IMR-90 (cell line): ENCODE data around the gene MSH3. TPM values are rescaled to one million over a fixed set of nuclear protein-coding genes. Genes with fewer than 3 reads are reported as not detected.

Source experiments
- ATAC-seq: fragments of 200-7000 bp; cut with Tn5 transposase; 2 replicates; pipeline ENCODE4 v1.9.1; 2020; ENCODE audit warnings: low read depth, mild to moderate bottlenecking, moderate library complexity
- BruUV-seq: library from RNA; stranded (reverse); fragments of 400-500 nt; replicated peaks from 2 replicates; lab custom pipeline; 2021; lab: Mats Ljungman, UMichigan
- CTCF ChIA-PET: fragments of 300-600 bp; formaldehyde crosslinking; extraction: SDS; loops from one replicate; lab custom pipeline; 2021; ENCODE audit warnings: antibody characterized with exemption; lab: Yijun Ruan, JAX
- POLR2A ChIA-PET: fragments of 300-600 bp; sonication (Branson Sonifier 250); formaldehyde crosslinking; loops from one replicate; lab custom pipeline; 2022; ENCODE audit warnings: antibody characterized with exemption; ENCODE audit not compliant: unreplicated experiment; lab: Charles Lee
- DNase-seq: peaks from one replicate; pipeline ENCODE4 v3.0.0; 2013
- H2AFZ ChIP-seq: replicated peaks from 2 replicates; pipeline ENCODE3; 2013; ENCODE audit warnings: low read length, mild to moderate bottlenecking; ENCODE audit not compliant: poor library complexity
- H2AK5ac ChIP-seq: 2 replicates; pipeline ENCODE4 v1.6.1; 2013; ENCODE audit warnings: low read depth, low read length, inconsistent platforms
- H2AK9ac ChIP-seq: replicated peaks from 2 replicates; pipeline ENCODE3; 2013; ENCODE audit warnings: mild to moderate bottlenecking, low read depth, low read length, moderate library complexity; ENCODE audit not compliant: poor library complexity
- H2BK120ac ChIP-seq: 2 replicates; pipeline ENCODE4 v1.6.1; 2013; ENCODE audit warnings: low read depth, low read length, inconsistent platforms
- H2BK15ac ChIP-seq: 3 replicates; pipeline ENCODE4 v1.6.1; 2013; ENCODE audit warnings: low read depth, low read length, inconsistent platforms
- H2BK20ac ChIP-seq: 2 replicates; pipeline ENCODE4 v1.6.1; 2013; ENCODE audit warnings: low read depth, mild to moderate bottlenecking, inconsistent platforms, low read length, moderate library complexity
- H2BK5ac ChIP-seq: 2 replicates; pipeline ENCODE4 v1.6.1; 2013; ENCODE audit warnings: mild to moderate bottlenecking, low read depth, low read length, inconsistent platforms; ENCODE audit not compliant: poor library complexity, severe bottlenecking
- H3K14ac ChIP-seq: replicated peaks from 2 replicates; pipeline ENCODE4 v1.6.1; 2013; ENCODE audit warnings: low read depth, low read length, inconsistent platforms
- H3K18ac ChIP-seq: 2 replicates; pipeline ENCODE4 v1.6.1; 2013; ENCODE audit warnings: low read depth, low read length, control low read depth
- H3K23ac ChIP-seq: 2 replicates; pipeline ENCODE4 v1.6.1; 2013; ENCODE audit warnings: low read depth, low read length, inconsistent platforms
- H3K27ac ChIP-seq: 2 replicates; pipeline ENCODE4 v1.5.1; 2013; ENCODE audit warnings: mild to moderate bottlenecking, control low read depth, low read length; ENCODE audit not compliant: insufficient read depth
- H3K27me3 ChIP-seq: 2 replicates; pipeline ENCODE4 v1.6.1; 2013; ENCODE audit warnings: low read length; ENCODE audit not compliant: control insufficient read depth, insufficient read depth
- H3K36me3 ChIP-seq: 2 replicates; pipeline ENCODE4 v1.6.1; 2013; ENCODE audit warnings: low read length, mixed read lengths; ENCODE audit not compliant: control insufficient read depth, insufficient read depth
- H3K4ac ChIP-seq: 2 replicates; pipeline ENCODE4 v1.6.1; 2013; ENCODE audit warnings: low read depth, low read length, inconsistent platforms
- H3K4me1 ChIP-seq: 2 replicates; pipeline ENCODE4 v1.6.1; 2013; ENCODE audit warnings: low read length, mixed read lengths; ENCODE audit not compliant: control insufficient read depth, insufficient read depth
- H3K4me2 ChIP-seq: 2 replicates; pipeline ENCODE4 v1.6.1; 2013; ENCODE audit warnings: low read depth, mild to moderate bottlenecking, control low read depth, low read length, moderate library complexity
- H3K4me3 ChIP-seq: 2 replicates; pipeline ENCODE4 v1.5.1; 2013; ENCODE audit warnings: low read depth, mild to moderate bottlenecking, control low read depth, low read length, moderate library complexity; ENCODE audit not compliant: insufficient read depth
- H3K56ac ChIP-seq: 2 replicates; pipeline ENCODE4 v1.6.1; 2013; ENCODE audit warnings: low read length, inconsistent platforms; ENCODE audit not compliant: insufficient read depth; ENCODE audit errors: extremely low read depth
- H3K79me1 ChIP-seq, 2 experiments: 2 replicates each; pipeline ENCODE4 v1.6.1; 2013; ENCODE audit warnings: low read length in 2 of 2, inconsistent platforms in 1 of 2, low read depth in 1 of 2
- H3K9ac ChIP-seq: 2 replicates; pipeline ENCODE4 v1.6.1; 2013; ENCODE audit warnings: low read depth, low read length, control low read depth
- H3K9me1 ChIP-seq: 2 replicates; pipeline ENCODE4 v1.6.1; 2013; ENCODE audit warnings: low read length, inconsistent platforms; ENCODE audit not compliant: insufficient read depth
- H3K9me3 ChIP-seq: 2 replicates; pipeline ENCODE4 v1.6.1; 2013; ENCODE audit warnings: low read length; ENCODE audit not compliant: control insufficient read depth, insufficient read depth
- H4K20me1 ChIP-seq: 2 replicates; pipeline ENCODE4 v1.6.1; 2013; ENCODE audit warnings: low read length, inconsistent platforms; ENCODE audit not compliant: insufficient read depth
- H4K5ac ChIP-seq: 2 replicates; pipeline ENCODE4 v1.6.1; 2013; ENCODE audit warnings: mild to moderate bottlenecking, low read depth, low read length, control low read depth
- H4K8ac ChIP-seq, 2 experiments: 2 replicates each; pipeline ENCODE4 v1.6.1; 2013; ENCODE audit warnings: low read depth in 2 of 2, low read length in 2 of 2, control low read depth in 1 of 2, inconsistent platforms in 1 of 2
- H4K91ac ChIP-seq: 2 replicates; pipeline ENCODE4 v1.6.1; 2013; ENCODE audit warnings: low read depth, low read length, inconsistent platforms; ENCODE audit not compliant: insufficient read depth
- BHLHE40 ChIP-seq: fragments of 150-350 bp; IDR thresholded peaks from 2 replicates; pipeline ENCODE4 v1.6.1; 2016; ENCODE audit warnings: mild to moderate bottlenecking, low read depth, low read length
- FOS ChIP-seq: fragments of 150-350 bp; IDR thresholded peaks from 2 replicates; pipeline ENCODE4 v1.6.1; 2016; ENCODE audit warnings: low read depth, low read length
- MAFK ChIP-seq: IDR thresholded peaks from 2 replicates; pipeline ENCODE4 v1.6.1; 2012; ENCODE audit warnings: low read depth, low read length, improper control_type of control experiment
- MAZ ChIP-seq: IDR thresholded peaks from 2 replicates; pipeline ENCODE4 v1.6.1; 2012; ENCODE audit warnings: low read depth, mild to moderate bottlenecking, low read length, improper control_type of control experiment, moderate library complexity, borderline replicate concordance
- NFE2L2 ChIP-seq: fragments of 150-350 bp; IDR thresholded peaks from 2 replicates; pipeline ENCODE4 v1.6.1; 2016; ENCODE audit warnings: low read depth, mild to moderate bottlenecking, low read length
- RAD21 ChIP-seq: IDR thresholded peaks from 2 replicates; pipeline ENCODE4 v1.6.1; 2012; ENCODE audit warnings: low read length, improper control_type of control experiment
- RCOR1 ChIP-seq: IDR thresholded peaks from 2 replicates; pipeline ENCODE4 v1.6.1; 2012; ENCODE audit warnings: mild to moderate bottlenecking, low read length, improper control_type of control experiment; ENCODE audit not compliant: insufficient replicate concordance
- RFX5 ChIP-seq: IDR thresholded peaks from 2 replicates; pipeline ENCODE4 v1.8.0; 2012; ENCODE audit warnings: low read depth, mild to moderate bottlenecking, low read length, moderate library complexity
- SMC3 ChIP-seq: fragments of 150-350 bp; IDR thresholded peaks from 2 replicates; pipeline ENCODE4 v1.6.1; 2016; ENCODE audit warnings: low read depth, mild to moderate bottlenecking, antibody characterized with exemption, low read length, moderate library complexity
- WGBS, 2 experiments: methylation state at CpG; one replicate each; pipeline versions ENCODE4 v1.1.5 to v1.1.7; 2013; ENCODE audit warnings: missing lambda C conversion rate in 2 of 2; ENCODE audit not compliant: insufficient read length in 1 of 2; ENCODE audit errors: extremely low coverage in 2 of 2; 5-methylcytosine and 5-hydroxymethylcytosine counted together
- dilution Hi-C: fragments of 300-500 bp; cut with HindIII; formaldehyde crosslinking; loops from one replicate; pipeline ENCODE4 v1.14.3; 2018; ENCODE audit warnings: low sequenced_read_pairs; ENCODE audit not compliant: unreplicated experiment
- in situ Hi-C: fragments of 300-500 bp; cut with MboI; formaldehyde crosslinking; loops from 3 replicates; pipeline ENCODE4 v1.14.3; 2019; ENCODE audit warnings: low sequenced_read_pairs, inconsistent platforms, mixed read lengths
- intact Hi-C: fragments of 100-400 bp; cut with micrococcal nuclease; formaldehyde crosslinking; loops from 2 replicates; pipeline ENCODE4 v1.10.0; 2022
- polyA plus RNA-seq, 3 experiments: library from polyadenylated mRNA; depleted of rRNA; stranded (reverse); fragments of >200 nt; gene quantifications; 2 replicates each; pipeline ENCODE4 v1.2.3, GENCODE V29; 2012; ENCODE audit warnings: low replicate concordance in 1 of 3
- total RNA-seq: library from RNA; depleted of rRNA; stranded (reverse); fragments of >200 nt; gene quantifications from 2 replicates; pipeline ENCODE4 v1.2.3, GENCODE V29; 2012
- TF ChIP-seq, protein P1 (sequence below): fragments of 150-350 bp; IDR thresholded peaks from 2 replicates; pipeline ENCODE4 v1.6.1; 2017; ENCODE audit warnings: mild to moderate bottlenecking, antibody characterized with exemption, low read length, low read depth
- TF ChIP-seq, protein P2 (sequence below): conservative IDR thresholded peaks from 2 replicates; pipeline ENCODE4 v1.5.1; 2012; ENCODE audit warnings: mild to moderate bottlenecking, low read depth, low read length, improper control_type of control experiment

Gene MSH3
- total and polyA plus RNA-seq, 2 of the 4 experiments (the other 2 are of a cell fraction), result 4.6 to 13.3 TPM

DNA sequence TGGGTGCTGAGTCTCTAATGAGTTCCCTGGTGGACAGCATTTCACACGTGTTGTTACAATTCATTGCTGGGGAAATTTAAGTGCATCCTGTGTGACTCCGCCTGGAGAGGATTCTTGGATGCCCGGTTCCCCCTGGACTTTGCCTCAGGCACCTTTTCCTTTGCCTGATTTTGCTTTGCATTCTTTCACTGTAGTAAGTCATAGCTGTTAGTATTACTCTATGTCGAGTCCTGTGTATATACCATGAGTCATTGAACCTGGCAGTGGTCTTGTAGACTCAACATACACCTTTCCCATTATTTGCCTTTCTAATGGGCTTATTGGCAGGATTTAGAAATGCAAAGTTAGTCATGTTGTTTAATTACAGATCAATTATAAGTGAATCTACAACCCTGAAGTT lies 82.3 kb downstream of the MSH3 start:
- H3K9me1 ChIP-seq, result 0 out of 2 replicates have a peak, but pooled peaks cover 4% of the 10 kb centered on the region
- POLR2A ChIA-PET, result no interaction called here
- H3K4me1 ChIP-seq, result peaks cover 3% of the 10 kb centered on the region; the same call in 1 of the 2 replicates
- H3K4me3 ChIP-seq, result no peak overlapping the region
- no peak overlapping the region for H2AK9ac ChIP-seq
- BruUV-seq, result no TSS peak
- H3K18ac ChIP-seq, result no peak overlapping the region
- no peak overlapping the region for H2BK20ac ChIP-seq
- peak overlapping the region; percentile 3; the same call in 1 of the 2 replicates for H3K14ac ChIP-seq
- intact Hi-C loops (no loop called here), dilution Hi-C loops (no loop called here), in situ Hi-C loops (no loop called here)
- H3K9ac ChIP-seq, result no peak overlapping the region
- H3K79me1 ChIP-seq, result 0 out of 4 replicates have a peak, but pooled peaks cover 0 to 2% of the 10 kb centered on the region in 2 experiments
- no peaks in the 10 kb centered on the region for H3K27me3 ChIP-seq
- H3K36me3 ChIP-seq, result no peaks in the 10 kb centered on the region
- H3K4me2 ChIP-seq, result no peak overlapping the region
- H3K4ac ChIP-seq, result no peak overlapping the region
- DNase-seq, result peak; percentile 55
- H4K91ac ChIP-seq, result no peak overlapping the region
- H2AFZ ChIP-seq, result no peak overlapping the region
- H2BK15ac ChIP-seq, result no peak overlapping the region
- H4K20me1 ChIP-seq, result no peaks in the 10 kb centered on the region
- H3K9me3 ChIP-seq, result no peaks in the 10 kb centered on the region
- no peak overlapping the region for H3K27ac ChIP-seq
- no peak overlapping the region for H3K23ac ChIP-seq
- H2BK120ac ChIP-seq, result no peak overlapping the region
- 80% methylated on average over 1 of the region's 4 CpGs; no CpG with 5 or more reads in 1 of the 2 experiments for WGBS, 2 experiments
- H2BK5ac ChIP-seq, result no peak overlapping the region
- CTCF ChIA-PET, result no interaction called here
- H4K8ac ChIP-seq, result no peak overlapping the region
- no peak for TF ChIP-seq MAZ
- TF ChIP-seq RCOR1, result no peak
- TF ChIP-seq BHLHE40, result no peak
- no peak for TF ChIP-seq SMC3
- no peak for TF ChIP-seq RAD21
- TF ChIP-seq NFE2L2, result no peak
- TF ChIP-seq, protein P1, sequence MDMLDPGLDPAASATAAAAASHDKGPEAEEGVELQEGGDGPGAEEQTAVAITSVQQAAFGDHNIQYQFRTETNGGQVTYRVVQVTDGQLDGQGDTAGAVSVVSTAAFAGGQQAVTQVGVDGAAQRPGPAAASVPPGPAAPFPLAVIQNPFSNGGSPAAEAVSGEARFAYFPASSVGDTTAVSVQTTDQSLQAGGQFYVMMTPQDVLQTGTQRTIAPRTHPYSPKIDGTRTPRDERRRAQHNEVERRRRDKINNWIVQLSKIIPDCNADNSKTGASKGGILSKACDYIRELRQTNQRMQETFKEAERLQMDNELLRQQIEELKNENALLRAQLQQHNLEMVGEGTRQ, result no peak
- TF ChIP-seq RFX5, result no peak
- TF ChIP-seq, protein P2, sequence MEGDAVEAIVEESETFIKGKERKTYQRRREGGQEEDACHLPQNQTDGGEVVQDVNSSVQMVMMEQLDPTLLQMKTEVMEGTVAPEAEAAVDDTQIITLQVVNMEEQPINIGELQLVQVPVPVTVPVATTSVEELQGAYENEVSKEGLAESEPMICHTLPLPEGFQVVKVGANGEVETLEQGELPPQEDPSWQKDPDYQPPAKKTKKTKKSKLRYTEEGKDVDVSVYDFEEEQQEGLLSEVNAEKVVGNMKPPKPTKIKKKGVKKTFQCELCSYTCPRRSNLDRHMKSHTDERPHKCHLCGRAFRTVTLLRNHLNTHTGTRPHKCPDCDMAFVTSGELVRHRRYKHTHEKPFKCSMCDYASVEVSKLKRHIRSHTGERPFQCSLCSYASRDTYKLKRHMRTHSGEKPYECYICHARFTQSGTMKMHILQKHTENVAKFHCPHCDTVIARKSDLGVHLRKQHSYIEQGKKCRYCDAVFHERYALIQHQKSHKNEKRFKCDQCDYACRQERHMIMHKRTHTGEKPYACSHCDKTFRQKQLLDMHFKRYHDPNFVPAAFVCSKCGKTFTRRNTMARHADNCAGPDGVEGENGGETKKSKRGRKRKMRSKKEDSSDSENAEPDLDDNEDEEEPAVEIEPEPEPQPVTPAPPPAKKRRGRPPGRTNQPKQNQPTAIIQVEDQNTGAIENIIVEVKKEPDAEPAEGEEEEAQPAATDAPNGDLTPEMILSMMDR, result no peak
- TF ChIP-seq FOS, result no peak
- no peak for TF ChIP-seq MAFK
- no peak overlapping the region for H3K56ac ChIP-seq
- H4K5ac ChIP-seq, result no peak overlapping the region
- peak; percentile 49; the same call in 1 of the 2 replicates for ATAC-seq
- H2AK5ac ChIP-seq, result no peak overlapping the region
